Measurements from ENCODE around the gene WEE1. TPM values are rescaled to one million over a fixed set of nuclear protein-coding genes. Genes with fewer than 3 reads are reported as not detected.
A peak's percentile ranks its signal among the peaks of the same experiment; 100 is the strongest.

Gene WEE1
- total RNA-seq, 1 donor from 2014 or later, result 111 TPM

- H3K9me3 Mint-ChIP-seq (ENCODE audit: unreplicated experiment), result no peaks in the 10 kb centered on the region
- peaks cover 8% of the 10 kb centered on the region for H3K36me3 Mint-ChIP-seq (ENCODE audit: unreplicated experiment)
- no peak for TF ChIP-seq CTCF (IDR thresholded peaks at IDR 0.05)
- H3K27me3 Mint-ChIP-seq (ENCODE audit: unreplicated experiment), result no peaks in the 10 kb centered on the region
- DNase-seq (ENCODE audit: extremely low spot score, unreplicated experiment), result no peak
- no peak overlapping the region for H3K4me3 Mint-ChIP-seq (ENCODE audit: unreplicated experiment)
- H3K27ac Mint-ChIP-seq (ENCODE audit: unreplicated experiment), result peak overlapping the region; percentile 100
- peaks cover 65% of the 10 kb centered on the region for H3K4me1 Mint-ChIP-seq (ENCODE audit: unreplicated experiment)
These were observed 3.0 kb upstream of the WEE1 start for GRCh38 chr11:9570313-9571025.

- H3K9me3 Mint-ChIP-seq (ENCODE audit: unreplicated experiment), result no peaks in the 10 kb centered on the region
- H3K4me3 Mint-ChIP-seq (ENCODE audit: unreplicated experiment), result no peak overlapping the region
- no peaks in the 10 kb centered on the region for H3K27me3 Mint-ChIP-seq (ENCODE audit: unreplicated experiment)
- DNase-seq (ENCODE audit: extremely low spot score, unreplicated experiment), result no peak
- peak overlapping the region; percentile 100 for H3K27ac Mint-ChIP-seq (ENCODE audit: unreplicated experiment)
- H3K4me1 Mint-ChIP-seq (ENCODE audit: unreplicated experiment), result peaks cover 58% of the 10 kb centered on the region
- peaks cover 14% of the 10 kb centered on the region for H3K36me3 Mint-ChIP-seq (ENCODE audit: unreplicated experiment)
- TF ChIP-seq CTCF (IDR thresholded peaks at IDR 0.05), result no peak
These were observed 2.3 kb upstream of the WEE1 start for GRCh38 chr11:9571071-9571762.

- TF ChIP-seq CTCF (IDR thresholded peaks at IDR 0.05), result no peak
- peaks cover 20% of the 10 kb centered on the region for H3K36me3 Mint-ChIP-seq (ENCODE audit: unreplicated experiment)
- peak overlapping the region; percentile 100 for H3K27ac Mint-ChIP-seq (ENCODE audit: unreplicated experiment)
- H3K27me3 Mint-ChIP-seq (ENCODE audit: unreplicated experiment), result no peaks in the 10 kb centered on the region
- H3K4me1 Mint-ChIP-seq (ENCODE audit: unreplicated experiment), result peaks cover 52% of the 10 kb centered on the region
- no peaks in the 10 kb centered on the region for H3K9me3 Mint-ChIP-seq (ENCODE audit: unreplicated experiment)
- peak overlapping the region; percentile 74 for H3K4me3 Mint-ChIP-seq (ENCODE audit: unreplicated experiment)
- DNase-seq (ENCODE audit: extremely low spot score, unreplicated experiment), result no peak
These were observed 1.7 kb upstream of the WEE1 start for GRCh38 chr11:9571763-9572115.

- TF ChIP-seq CTCF (IDR thresholded peaks at IDR 0.05), result no peak
- Mint-ChIP-seq H3K27ac (ENCODE audit: unreplicated experiment) (peak overlapping the region; percentile 91), H3K36me3 (ENCODE audit: unreplicated experiment) (peaks cover 38% of the 10 kb centered on the region), H3K4me3 (ENCODE audit: unreplicated experiment) (peak overlapping the region; percentile 92), H3K9me3 (ENCODE audit: unreplicated experiment) (no peaks in the 10 kb centered on the region), H3K4me1 (ENCODE audit: unreplicated experiment) (peaks cover 46% of the 10 kb centered on the region), H3K27me3 (ENCODE audit: unreplicated experiment) (no peaks in the 10 kb centered on the region)
- no peak for DNase-seq (ENCODE audit: extremely low spot score, unreplicated experiment)
These were observed 528 bp downstream of the WEE1 start for GRCh38 chr11:9573775-9574621.

All from osteocyte (in vitro differentiated cells).